Measurements from ENCODE around the gene ZNF777. TPM values are rescaled to one million over a fixed set of nuclear protein-coding genes. Genes with fewer than 3 reads are reported as not detected.

Gene ZNF777
- total RNA-seq, 1 experiment from 2014 or later, result 5.7 TPM

GRCh38 chr7:149459540-149460452 lies 1.1 kb downstream of the ZNF777 start:
- no peak overlapping the region for H3K27ac ChIP-seq (ENCODE audit: low read length)
- H3K79me2 ChIP-seq (ENCODE audit: low read length), result peaks cover 52% of the 10 kb centered on the region
- peak overlapping the region; percentile 81 for H3K9ac ChIP-seq (ENCODE audit: low read length)
- no peaks in the 10 kb centered on the region for H3K9me3 ChIP-seq (ENCODE audit: low read length)
- DNase-seq, result peak; percentile 68
- H3K9me2 ChIP-seq (replicated peaks; ENCODE audit: insufficient read depth, low read length), result no peaks in the 10 kb centered on the region
- H3K27me3 ChIP-seq (ENCODE audit: low read length), result no peaks in the 10 kb centered on the region
- peaks cover 9% of the 10 kb centered on the region; the same call in 1 of the 2 replicates for H3K36me3 ChIP-seq (ENCODE audit: insufficient read depth, low read length)
- peaks cover 24% of the 10 kb centered on the region for H3K4me1 ChIP-seq (ENCODE audit: low read length)
- H3K4me2 ChIP-seq (ENCODE audit: low read depth, low read length, poor library complexity, severe bottlenecking), result peak overlapping the region; percentile 84
- peaks cover 8% of the 10 kb centered on the region; the same call in 1 of the 2 replicates for H4K20me1 ChIP-seq (ENCODE audit: insufficient read depth, low read depth, low read length)
- H3K4me3 ChIP-seq (ENCODE audit: low read length), result peak overlapping the region; percentile 80
- no peak overlapping the region for H2AFZ ChIP-seq (ENCODE audit: low read length)

GRCh38 chr7:149459201-149459539 lies 1.7 kb downstream of the ZNF777 start:
- Histone ChIP-seq H3K36me3 (ENCODE audit: insufficient read depth, low read length) (peaks cover 14% of the 10 kb centered on the region; the same call in 1 of the 2 replicates), H3K4me3 (ENCODE audit: low read length) (peak overlapping the region; percentile 80), H3K9me2 (replicated peaks; ENCODE audit: insufficient read depth, low read length) (no peaks in the 10 kb centered on the region), H4K20me1 (ENCODE audit: insufficient read depth, low read depth, low read length) (peaks cover 8% of the 10 kb centered on the region; the same call in 1 of the 2 replicates), H3K9me3 (ENCODE audit: low read length) (no peaks in the 10 kb centered on the region), H3K9ac (ENCODE audit: low read length) (peak overlapping the region; percentile 81), H3K4me2 (ENCODE audit: low read depth, low read length, poor library complexity, severe bottlenecking) (peak overlapping the region; percentile 84), H3K79me2 (ENCODE audit: low read length) (peaks cover 55% of the 10 kb centered on the region), H3K27ac (ENCODE audit: low read length) (no peak overlapping the region), H3K4me1 (ENCODE audit: low read length) (peaks cover 24% of the 10 kb centered on the region), H2AFZ (ENCODE audit: low read length) (no peak overlapping the region), H3K27me3 (ENCODE audit: low read length) (no peaks in the 10 kb centered on the region)
- no peak for DNase-seq

GRCh38 chr7:149458235-149458634 lies 2.6 kb downstream of the ZNF777 start:
- Histone ChIP-seq H4K20me1 (ENCODE audit: insufficient read depth, low read depth, low read length) (peaks cover 8% of the 10 kb centered on the region; the same call in 1 of the 2 replicates), H2AFZ (ENCODE audit: low read length) (no peak overlapping the region), H3K4me2 (ENCODE audit: low read depth, low read length, poor library complexity, severe bottlenecking) (peak overlapping the region; percentile 84), H3K27me3 (ENCODE audit: low read length) (no peaks in the 10 kb centered on the region), H3K27ac (ENCODE audit: low read length) (no peak overlapping the region), H3K36me3 (ENCODE audit: insufficient read depth, low read length) (peaks cover 14% of the 10 kb centered on the region; the same call in 1 of the 2 replicates), H3K4me1 (ENCODE audit: low read length) (peaks cover 24% of the 10 kb centered on the region), H3K79me2 (ENCODE audit: low read length) (peaks cover 55% of the 10 kb centered on the region), H3K9ac (ENCODE audit: low read length) (peak overlapping the region; percentile 81), H3K9me3 (ENCODE audit: low read length) (no peaks in the 10 kb centered on the region), H3K4me3 (ENCODE audit: low read length) (peak overlapping the region; percentile 80; the same call in 1 of the 2 replicates), H3K9me2 (replicated peaks; ENCODE audit: insufficient read depth, low read length) (no peaks in the 10 kb centered on the region)
- DNase-seq, result no peak

- Histone ChIP-seq H2AFZ (ENCODE audit: low read length) (no peak overlapping the region), H3K4me3 (ENCODE audit: low read length) (no peak overlapping the region), H3K79me2 (ENCODE audit: low read length) (peaks cover 56% of the 10 kb centered on the region), H3K27me3 (ENCODE audit: low read length) (no peaks in the 10 kb centered on the region), H3K9me2 (replicated peaks; ENCODE audit: insufficient read depth, low read length) (no peaks in the 10 kb centered on the region), H3K4me1 (ENCODE audit: low read length) (peaks cover 24% of the 10 kb centered on the region), H3K36me3 (ENCODE audit: insufficient read depth, low read length) (peaks cover 16% of the 10 kb centered on the region; the same call in 1 of the 2 replicates), H3K27ac (ENCODE audit: low read length) (no peak overlapping the region), H4K20me1 (ENCODE audit: insufficient read depth, low read depth, low read length) (peaks cover 10% of the 10 kb centered on the region; the same call in 1 of the 2 replicates), H3K9ac (ENCODE audit: low read length) (peak overlapping the region; percentile 81; the same call in 1 of the 2 replicates), H3K9me3 (ENCODE audit: low read length) (no peaks in the 10 kb centered on the region), H3K4me2 (ENCODE audit: low read depth, low read length, poor library complexity, severe bottlenecking) (peak overlapping the region; percentile 84)
- DNase-seq, result no peak
Measured at GRCh38 chr7:149457766-149458165, 3.1 kb downstream of the ZNF777 start.

- peaks cover 12% of the 10 kb centered on the region; the same call in 1 of the 2 replicates for H4K20me1 ChIP-seq (ENCODE audit: insufficient read depth, low read depth, low read length)
- no peak overlapping the region for H3K4me2 ChIP-seq (ENCODE audit: low read depth, low read length, poor library complexity, severe bottlenecking)
- no peaks in the 10 kb centered on the region for H3K9me3 ChIP-seq (ENCODE audit: low read length)
- H2AFZ ChIP-seq (ENCODE audit: low read length), result no peak overlapping the region
- peaks cover 18% of the 10 kb centered on the region; the same call in 1 of the 2 replicates for H3K36me3 ChIP-seq (ENCODE audit: insufficient read depth, low read length)
- peaks cover 58% of the 10 kb centered on the region for H3K79me2 ChIP-seq (ENCODE audit: low read length)
- no peak overlapping the region for H3K4me3 ChIP-seq (ENCODE audit: low read length)
- no peak overlapping the region for H3K9ac ChIP-seq (ENCODE audit: low read length)
- DNase-seq, result no peak
- H3K27me3 ChIP-seq (ENCODE audit: low read length), result no peaks in the 10 kb centered on the region
- peaks cover 24% of the 10 kb centered on the region for H3K4me1 ChIP-seq (ENCODE audit: low read length)
- H3K27ac ChIP-seq (ENCODE audit: low read length), result no peak overlapping the region
- H3K9me2 ChIP-seq (replicated peaks; ENCODE audit: insufficient read depth, low read length), result no peaks in the 10 kb centered on the region
Measured at GRCh38 chr7:149456506-149457421, 4.1 kb downstream of the ZNF777 start.

GRCh38 chr7:149455175-149455950 lies 5.5 kb downstream of the ZNF777 start:
- Histone ChIP-seq H3K4me1 (ENCODE audit: low read length) (peaks cover 17% of the 10 kb centered on the region), H2AFZ (ENCODE audit: low read length) (no peak overlapping the region), H4K20me1 (ENCODE audit: insufficient read depth, low read depth, low read length) (peaks cover 12% of the 10 kb centered on the region; the same call in 1 of the 2 replicates), H3K4me3 (ENCODE audit: low read length) (no peak overlapping the region), H3K36me3 (ENCODE audit: insufficient read depth, low read length) (peaks cover 24% of the 10 kb centered on the region), H3K27ac (ENCODE audit: low read length) (no peak overlapping the region), H3K27me3 (ENCODE audit: low read length) (no peaks in the 10 kb centered on the region), H3K9ac (ENCODE audit: low read length) (no peak overlapping the region), H3K9me2 (replicated peaks; ENCODE audit: insufficient read depth, low read length) (no peaks in the 10 kb centered on the region), H3K4me2 (ENCODE audit: low read depth, low read length, poor library complexity, severe bottlenecking) (no peak overlapping the region), H3K79me2 (ENCODE audit: low read length) (peaks cover 50% of the 10 kb centered on the region), H3K9me3 (ENCODE audit: low read length) (no peaks in the 10 kb centered on the region)
- no peak for DNase-seq

- H3K79me2 ChIP-seq (ENCODE audit: low read length), result peaks cover 49% of the 10 kb centered on the region
- DNase-seq, result no peak
- H4K20me1 ChIP-seq (ENCODE audit: insufficient read depth, low read depth, low read length), result peaks cover 12% of the 10 kb centered on the region; the same call in 1 of the 2 replicates
- peaks cover 17% of the 10 kb centered on the region for H3K4me1 ChIP-seq (ENCODE audit: low read length)
- no peak overlapping the region for H3K4me3 ChIP-seq (ENCODE audit: low read length)
- no peaks in the 10 kb centered on the region for H3K9me2 ChIP-seq (replicated peaks; ENCODE audit: insufficient read depth, low read length)
- H3K36me3 ChIP-seq (ENCODE audit: insufficient read depth, low read length), result peaks cover 27% of the 10 kb centered on the region
- H3K4me2 ChIP-seq (ENCODE audit: low read depth, low read length, poor library complexity, severe bottlenecking), result no peak overlapping the region
- no peaks in the 10 kb centered on the region for H3K27me3 ChIP-seq (ENCODE audit: low read length)
- no peak overlapping the region for H3K9ac ChIP-seq (ENCODE audit: low read length)
- no peak overlapping the region for H2AFZ ChIP-seq (ENCODE audit: low read length)
- no peak overlapping the region for H3K27ac ChIP-seq (ENCODE audit: low read length)
- H3K9me3 ChIP-seq (ENCODE audit: low read length), result no peaks in the 10 kb centered on the region
Measured at GRCh38 chr7:149454750-149455149, 6.1 kb downstream of the ZNF777 start.

Measured in Karpas-422 (cell line).